Ishikawa (cell line): ENCODE measurements around the gene GNAT2.

Experiments used
- CEBPB ChIP-seq: IDR thresholded peaks from 2 replicates; pipeline ENCODE4 v1.6.1; 2012
- EGR1 ChIP-seq: IDR thresholded peaks from 2 replicates; pipeline ENCODE4 v1.6.1; 2012
- EP300 ChIP-seq: IDR thresholded peaks from 2 replicates; pipeline ENCODE4 v1.6.1; 2012; ENCODE audit warnings: borderline replicate concordance
- FOXM1 ChIP-seq: IDR thresholded peaks from 2 replicates; pipeline ENCODE4 v1.6.1; 2012; ENCODE audit warnings: low read depth, borderline replicate concordance
- MAX ChIP-seq: IDR thresholded peaks from 2 replicates; pipeline ENCODE4 v1.6.1; 2012
- NFIC ChIP-seq: IDR thresholded peaks from 2 replicates; pipeline ENCODE4 v1.6.1; 2012
- RAD21 ChIP-seq: IDR thresholded peaks from 2 replicates; pipeline ENCODE4 v1.6.1; 2012; ENCODE audit warnings: low read depth
- TAF1 ChIP-seq: IDR thresholded peaks from 2 replicates; pipeline ENCODE4 v1.6.1; 2012; ENCODE audit warnings: low read depth, mild to moderate bottlenecking
- TCF12 ChIP-seq: IDR thresholded peaks from 2 replicates; pipeline ENCODE4 v1.6.1; 2012; ENCODE audit warnings: low read depth
- TEAD4 ChIP-seq: IDR thresholded peaks from 2 replicates; pipeline ENCODE4 v1.6.1; 2012
- YY1 ChIP-seq: IDR thresholded peaks from 2 replicates; pipeline ENCODE4 v1.6.1; 2012; ENCODE audit warnings: low read depth
- ZBTB7A ChIP-seq: IDR thresholded peaks from 2 replicates; pipeline ENCODE4 v1.6.1; 2012; ENCODE audit warnings: low read depth
- TF ChIP-seq, protein P1 (sequence below): IDR thresholded peaks from 2 replicates; pipeline ENCODE4 v1.6.1; 2012; ENCODE audit warnings: low read depth, mild to moderate bottlenecking
- TF ChIP-seq, protein P2 (sequence below): IDR thresholded peaks from 2 replicates; pipeline ENCODE4 v1.6.1; 2012

- TF ChIP-seq, protein P1, sequence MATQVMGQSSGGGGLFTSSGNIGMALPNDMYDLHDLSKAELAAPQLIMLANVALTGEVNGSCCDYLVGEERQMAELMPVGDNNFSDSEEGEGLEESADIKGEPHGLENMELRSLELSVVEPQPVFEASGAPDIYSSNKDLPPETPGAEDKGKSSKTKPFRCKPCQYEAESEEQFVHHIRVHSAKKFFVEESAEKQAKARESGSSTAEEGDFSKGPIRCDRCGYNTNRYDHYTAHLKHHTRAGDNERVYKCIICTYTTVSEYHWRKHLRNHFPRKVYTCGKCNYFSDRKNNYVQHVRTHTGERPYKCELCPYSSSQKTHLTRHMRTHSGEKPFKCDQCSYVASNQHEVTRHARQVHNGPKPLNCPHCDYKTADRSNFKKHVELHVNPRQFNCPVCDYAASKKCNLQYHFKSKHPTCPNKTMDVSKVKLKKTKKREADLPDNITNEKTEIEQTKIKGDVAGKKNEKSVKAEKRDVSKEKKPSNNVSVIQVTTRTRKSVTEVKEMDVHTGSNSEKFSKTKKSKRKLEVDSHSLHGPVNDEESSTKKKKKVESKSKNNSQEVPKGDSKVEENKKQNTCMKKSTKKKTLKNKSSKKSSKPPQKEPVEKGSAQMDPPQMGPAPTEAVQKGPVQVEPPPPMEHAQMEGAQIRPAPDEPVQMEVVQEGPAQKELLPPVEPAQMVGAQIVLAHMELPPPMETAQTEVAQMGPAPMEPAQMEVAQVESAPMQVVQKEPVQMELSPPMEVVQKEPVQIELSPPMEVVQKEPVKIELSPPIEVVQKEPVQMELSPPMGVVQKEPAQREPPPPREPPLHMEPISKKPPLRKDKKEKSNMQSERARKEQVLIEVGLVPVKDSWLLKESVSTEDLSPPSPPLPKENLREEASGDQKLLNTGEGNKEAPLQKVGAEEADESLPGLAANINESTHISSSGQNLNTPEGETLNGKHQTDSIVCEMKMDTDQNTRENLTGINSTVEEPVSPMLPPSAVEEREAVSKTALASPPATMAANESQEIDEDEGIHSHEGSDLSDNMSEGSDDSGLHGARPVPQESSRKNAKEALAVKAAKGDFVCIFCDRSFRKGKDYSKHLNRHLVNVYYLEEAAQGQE, result no peak
- TF ChIP-seq RAD21, result no peak
- no peak for TF ChIP-seq EP300
- no peak for TF ChIP-seq TEAD4
- TF ChIP-seq, protein P2, sequence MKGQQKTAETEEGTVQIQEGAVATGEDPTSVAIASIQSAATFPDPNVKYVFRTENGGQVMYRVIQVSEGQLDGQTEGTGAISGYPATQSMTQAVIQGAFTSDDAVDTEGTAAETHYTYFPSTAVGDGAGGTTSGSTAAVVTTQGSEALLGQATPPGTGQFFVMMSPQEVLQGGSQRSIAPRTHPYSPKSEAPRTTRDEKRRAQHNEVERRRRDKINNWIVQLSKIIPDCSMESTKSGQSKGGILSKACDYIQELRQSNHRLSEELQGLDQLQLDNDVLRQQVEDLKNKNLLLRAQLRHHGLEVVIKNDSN, result no peak
- TF ChIP-seq EGR1, result no peak
- no peak for TF ChIP-seq NFIC
- TF ChIP-seq FOXM1, result no peak
- no peak for TF ChIP-seq TAF1
- TF ChIP-seq YY1, result no peak
- no peak for TF ChIP-seq CEBPB
- TF ChIP-seq MAX, result no peak
- no peak for TF ChIP-seq TCF12
- TF ChIP-seq ZBTB7A, result no peak
Measured at GRCh38 chr1:109579491-109579890, 39.9 kb downstream of the GNAT2 start.
